ENCODE data around the gene KIF23. TPM values are rescaled to one million over a fixed set of nuclear protein-coding genes. Genes with fewer than 3 reads are reported as not detected.

KIF23 gene
- total RNA-seq, 4 donors from 2014 or later = 1.1 to 8.6 (median 4.7) TPM

GRCh38 chr15:69390575-69390974 is 23.6 kb upstream of the KIF23 start:
- peaks cover 18% of the 10 kb centered on the region for H3K27me3 ChIP-seq
- no peak overlapping the region for H3K27ac ChIP-seq
- peaks cover 0 to 10% (median 2%) of the 10 kb centered on the region in 3 donors for H3K4me1 ChIP-seq
- no peaks in the 10 kb centered on the region for H3K9me3 ChIP-seq
- no peak for ATAC-seq
- TF ChIP-seq, protein P1, sequence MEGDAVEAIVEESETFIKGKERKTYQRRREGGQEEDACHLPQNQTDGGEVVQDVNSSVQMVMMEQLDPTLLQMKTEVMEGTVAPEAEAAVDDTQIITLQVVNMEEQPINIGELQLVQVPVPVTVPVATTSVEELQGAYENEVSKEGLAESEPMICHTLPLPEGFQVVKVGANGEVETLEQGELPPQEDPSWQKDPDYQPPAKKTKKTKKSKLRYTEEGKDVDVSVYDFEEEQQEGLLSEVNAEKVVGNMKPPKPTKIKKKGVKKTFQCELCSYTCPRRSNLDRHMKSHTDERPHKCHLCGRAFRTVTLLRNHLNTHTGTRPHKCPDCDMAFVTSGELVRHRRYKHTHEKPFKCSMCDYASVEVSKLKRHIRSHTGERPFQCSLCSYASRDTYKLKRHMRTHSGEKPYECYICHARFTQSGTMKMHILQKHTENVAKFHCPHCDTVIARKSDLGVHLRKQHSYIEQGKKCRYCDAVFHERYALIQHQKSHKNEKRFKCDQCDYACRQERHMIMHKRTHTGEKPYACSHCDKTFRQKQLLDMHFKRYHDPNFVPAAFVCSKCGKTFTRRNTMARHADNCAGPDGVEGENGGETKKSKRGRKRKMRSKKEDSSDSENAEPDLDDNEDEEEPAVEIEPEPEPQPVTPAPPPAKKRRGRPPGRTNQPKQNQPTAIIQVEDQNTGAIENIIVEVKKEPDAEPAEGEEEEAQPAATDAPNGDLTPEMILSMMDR (IDR thresholded peaks at IDR 0.05) = no peak
- H3K4me3 ChIP-seq = no peak overlapping the region
- WGBS, 2 donors (ENCODE audit: low coverage in 1 of 2) = 86 to 100% methylated on average over 2 of the region's 2 CpGs
- no peaks in the 10 kb centered on the region for H3K36me3 ChIP-seq

DNA sequence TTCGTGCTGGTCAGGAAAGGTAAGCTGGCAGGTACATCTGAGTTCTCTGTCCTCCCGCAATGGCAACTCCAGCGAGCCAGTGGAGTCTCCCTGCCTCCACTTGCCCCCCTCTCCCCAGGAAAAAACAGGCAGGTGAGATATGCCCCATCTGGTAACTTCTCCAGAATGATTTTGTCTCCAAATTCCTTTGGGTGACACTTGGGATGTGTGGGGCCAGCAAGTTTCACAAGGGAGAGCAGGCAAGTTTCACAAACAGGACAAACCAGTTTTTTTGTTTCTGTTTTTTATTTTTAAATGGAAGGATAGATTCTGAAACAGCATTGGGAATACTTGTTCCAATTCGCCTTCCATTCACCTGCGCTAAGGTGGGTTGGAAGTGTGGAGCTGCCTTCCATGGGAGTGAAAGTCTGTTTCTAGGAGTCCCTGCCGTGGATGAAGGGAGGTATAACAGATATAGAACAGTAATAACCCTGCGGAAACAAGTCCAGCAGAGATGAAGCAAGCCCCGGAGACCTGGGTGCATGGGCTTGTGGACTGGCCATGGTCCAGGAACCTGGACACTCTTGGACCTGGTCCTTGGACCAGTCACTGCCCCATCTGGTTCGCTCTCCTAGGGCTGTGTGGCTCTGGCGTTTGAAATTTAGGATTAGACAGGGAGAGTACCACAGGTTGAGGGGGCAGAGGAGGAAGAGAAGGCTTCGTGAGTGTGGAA is 22.9 kb upstream of the KIF23 start:
- no peaks in the 10 kb centered on the region for H3K36me3 ChIP-seq
- TF ChIP-seq POLR2A (IDR thresholded peaks at IDR 0.05) = no peak
- TF ChIP-seq EP300 (IDR thresholded peaks at IDR 0.05) = no peak
- TF ChIP-seq, protein P1 (IDR thresholded peaks at IDR 0.05) = no peak
- TF ChIP-seq POLR2AphosphoS5 (IDR thresholded peaks at IDR 0.05) = no peak
- 85 to 100% methylated on average over 3 to 10 of the region's 11 CpGs for WGBS, 2 donors (ENCODE audit: low coverage in 1 of 2)
- peaks cover 22% of the 10 kb centered on the region for H3K27me3 ChIP-seq
- H3K4me1 ChIP-seq = peaks cover 0 to 10% (median 2%) of the 10 kb centered on the region in 3 donors
- no peak overlapping the region for H3K4me3 ChIP-seq
- no peaks in the 10 kb centered on the region for H3K9me3 ChIP-seq
- no peak for ATAC-seq
- H3K27ac ChIP-seq = no peak overlapping the region

GRCh38 chr15:69392352-69392751 is 21.8 kb upstream of the KIF23 start:
- Histone ChIP-seq H3K9me3 (no peaks in the 10 kb centered on the region), H3K36me3 (no peaks in the 10 kb centered on the region), H3K4me1 (peaks cover 0 to 10% (median 2%) of the 10 kb centered on the region in 3 donors), H3K4me3 (no peak overlapping the region), H3K27ac (no peak overlapping the region), H3K27me3 (peaks cover 25% of the 10 kb centered on the region)
- WGBS, 2 donors (ENCODE audit: low coverage in 1 of 2) = 61 to 71% methylated on average over 2 of the region's 4 CpGs
- ATAC-seq = no peak
- TF ChIP-seq POLR2A (IDR thresholded peaks at IDR 0.05) = no peak
- no peak for TF ChIP-seq EP300 (IDR thresholded peaks at IDR 0.05)
- TF ChIP-seq, protein P1 (IDR thresholded peaks at IDR 0.05) = no peak
- TF ChIP-seq POLR2AphosphoS5 (IDR thresholded peaks at IDR 0.05) = no peak

DNA sequence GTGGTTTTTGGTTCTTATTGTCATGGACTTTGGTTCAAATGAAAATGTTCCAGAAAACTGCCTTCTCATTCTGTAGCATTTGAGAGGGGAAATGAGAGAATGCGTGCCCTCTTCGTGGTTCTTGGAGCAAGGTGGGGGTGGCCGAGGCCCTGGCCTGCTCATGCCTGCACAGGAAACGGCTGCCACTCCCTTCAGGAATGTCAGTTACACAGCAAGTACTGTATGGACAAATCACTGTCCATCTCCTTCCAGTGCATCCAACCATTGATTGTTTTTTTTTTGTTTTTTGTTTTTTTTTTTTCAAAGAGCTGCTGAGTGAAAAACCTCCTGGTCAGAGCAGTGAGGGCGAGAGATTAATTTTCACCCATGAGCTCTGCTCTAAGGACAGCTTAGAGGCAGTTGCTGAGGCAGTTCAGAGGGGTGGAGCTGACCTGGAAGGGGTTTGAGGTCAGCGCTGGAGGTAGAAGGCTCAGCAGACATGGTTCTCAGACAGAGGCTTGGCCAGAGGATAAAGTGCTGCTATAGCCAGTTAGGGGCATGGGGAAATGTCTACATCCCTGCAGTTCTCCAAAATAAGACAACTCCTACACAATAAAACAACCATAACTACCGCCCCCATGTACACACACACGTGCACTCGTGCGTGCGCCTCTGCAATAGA is 20.2 kb upstream of the KIF23 start:
- Histone ChIP-seq H3K4me1 (peaks cover 0 to 10% (median 2%) of the 10 kb centered on the region in 3 donors), H3K27ac (no peak overlapping the region)

More for the DNA sequence above, 20.2 kb upstream of the KIF23 start:
- H3K27me3 ChIP-seq = peaks cover 25% of the 10 kb centered on the region
- H3K9me3 ChIP-seq = no peaks in the 10 kb centered on the region
- WGBS, 2 donors (ENCODE audit: low coverage in 1 of 2) = 12 to 35% methylated on average over 5 to 8 of the region's 11 CpGs
- TF ChIP-seq POLR2AphosphoS5 (IDR thresholded peaks at IDR 0.05) = no peak
- TF ChIP-seq, protein P1 (IDR thresholded peaks at IDR 0.05) = no peak
- no peak for ATAC-seq
- no peaks in the 10 kb centered on the region for H3K36me3 ChIP-seq
- no peak overlapping the region for H3K4me3 ChIP-seq
